ENCODE results near the gene PITPNM3.

PITPNM3 gene

GRCh38 chr17:6526362-6527152, 29.8 kb downstream of the PITPNM3 start:
- DNase-seq (ENCODE audit: low read depth, low spot score) = no peak

- DNase-seq (ENCODE audit: low read depth, low spot score) = no peak
Observed at GRCh38 chr17:6525731-6526130, 30.6 kb downstream of the PITPNM3 start.

GRCh38 chr17:6525141-6525540, 31.2 kb downstream of the PITPNM3 start:
- no peak for DNase-seq (ENCODE audit: low read depth, low spot score)

DNA sequence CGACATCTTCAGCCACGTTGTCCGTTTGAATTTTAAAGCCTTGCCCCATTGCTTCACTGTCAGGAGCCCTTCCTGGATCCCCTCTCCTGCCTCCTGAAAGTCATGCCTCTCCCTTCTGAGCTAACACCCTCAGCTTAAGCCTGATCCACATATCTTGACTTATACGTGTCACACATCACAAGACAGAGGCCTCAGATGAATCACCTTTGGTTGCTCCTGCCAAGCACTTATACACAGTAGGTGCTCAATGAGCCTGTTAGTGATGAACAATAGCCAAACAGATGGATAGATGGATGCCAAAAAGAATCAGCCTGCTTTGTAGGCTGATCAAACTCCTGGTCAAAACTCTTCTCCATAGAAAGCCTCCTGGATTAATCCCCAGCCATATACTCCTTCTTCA, 31.8 kb downstream of the PITPNM3 start:
- no peak for DNase-seq (ENCODE audit: low read depth, low spot score)

DNA sequence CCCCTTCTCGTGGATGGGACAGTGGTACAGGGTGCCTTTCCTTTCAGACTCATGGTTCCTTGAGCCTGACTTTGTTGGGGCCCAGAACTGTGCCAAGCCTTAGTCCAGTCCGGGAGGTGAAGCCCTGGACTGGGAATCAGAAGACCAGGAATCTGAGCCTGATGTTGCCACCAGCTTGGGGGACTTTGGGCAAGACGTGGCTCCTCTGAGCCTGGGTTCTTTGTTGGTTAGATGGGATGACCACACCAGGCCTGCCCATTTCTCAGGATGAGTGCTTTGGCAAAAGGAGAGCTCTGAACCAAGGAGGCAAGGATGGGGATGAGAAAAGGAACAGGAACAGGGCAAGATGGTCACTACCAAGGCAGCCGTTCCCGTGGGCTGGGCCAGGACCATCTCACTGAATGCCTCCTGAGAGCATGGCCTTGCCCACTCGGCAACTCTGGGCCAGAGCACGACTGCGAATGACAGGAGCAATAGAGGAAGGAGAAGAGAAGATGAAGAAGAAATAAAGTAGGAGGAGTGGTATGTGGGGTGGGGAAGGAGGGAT, 32.5 kb downstream of the PITPNM3 start:
- DNase-seq (ENCODE audit: low read depth, low spot score) = no peak

DNA sequence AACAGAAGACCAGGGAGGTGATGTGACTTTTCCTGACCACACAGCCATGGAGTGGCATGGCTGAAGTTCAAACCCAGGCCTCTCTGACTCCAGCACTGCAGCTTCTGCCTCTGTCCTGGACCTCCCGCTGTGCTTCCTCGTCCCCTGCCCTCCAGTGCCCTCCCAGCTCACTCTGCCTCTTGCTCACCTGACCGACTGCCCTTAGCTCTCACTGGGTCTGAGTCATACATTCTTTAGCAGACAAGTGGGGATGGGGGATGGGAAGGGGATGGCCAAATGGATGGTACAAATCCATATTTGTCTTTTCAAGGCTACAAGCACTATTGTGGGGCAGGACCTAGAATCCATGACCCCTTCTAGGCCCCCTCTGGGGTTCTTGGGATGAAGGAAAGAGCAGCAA, 33.0 kb downstream of the PITPNM3 start:
- DNase-seq (ENCODE audit: low read depth, low spot score) = no peak

DNA sequence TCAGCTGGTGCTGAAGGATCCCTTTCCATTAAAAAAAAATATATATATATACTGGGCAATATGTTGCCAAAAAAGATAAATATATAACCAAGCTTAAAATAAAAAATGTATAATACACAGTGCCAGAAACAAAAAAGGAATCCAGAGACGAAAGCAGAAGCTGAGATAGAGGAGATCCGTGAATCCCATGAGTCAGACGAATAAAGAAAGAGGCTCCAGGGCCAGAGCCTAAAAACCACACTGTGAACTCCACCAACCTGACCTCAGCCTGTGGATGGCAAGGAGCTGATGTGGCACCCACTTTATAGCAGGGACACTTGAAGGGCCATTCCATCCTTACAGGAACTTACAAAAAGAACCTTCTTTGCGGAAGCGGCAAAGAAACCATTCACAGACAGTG, 34.8 kb downstream of the PITPNM3 start:
- no peak for DNase-seq (ENCODE audit: low read depth, low spot score)

- DNase-seq (ENCODE audit: low read depth, low spot score) = no peak
Observed at GRCh38 chr17:6517062-6517461, 39.3 kb downstream of the PITPNM3 start.

DNA sequence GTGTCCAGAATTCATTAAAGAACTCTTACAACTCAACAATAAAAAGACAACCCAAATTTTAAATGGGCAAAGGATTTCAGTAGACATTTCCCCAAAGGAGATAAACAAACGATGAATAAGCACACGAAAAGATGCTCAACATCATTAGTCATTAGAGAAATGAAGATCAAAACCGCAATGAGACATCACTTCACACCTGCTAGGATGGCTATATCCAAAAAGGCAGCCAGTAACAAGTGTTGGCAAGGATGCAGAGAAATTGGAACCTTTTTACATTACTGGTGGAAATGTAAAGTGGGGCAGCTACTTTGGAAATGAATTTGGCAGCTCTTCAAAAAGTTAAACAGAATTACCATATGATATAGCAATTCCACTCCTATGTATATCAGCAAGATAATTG, 42.0 kb downstream of the PITPNM3 start:
- no peak for DNase-seq (ENCODE audit: low read depth, low spot score)

DNA sequence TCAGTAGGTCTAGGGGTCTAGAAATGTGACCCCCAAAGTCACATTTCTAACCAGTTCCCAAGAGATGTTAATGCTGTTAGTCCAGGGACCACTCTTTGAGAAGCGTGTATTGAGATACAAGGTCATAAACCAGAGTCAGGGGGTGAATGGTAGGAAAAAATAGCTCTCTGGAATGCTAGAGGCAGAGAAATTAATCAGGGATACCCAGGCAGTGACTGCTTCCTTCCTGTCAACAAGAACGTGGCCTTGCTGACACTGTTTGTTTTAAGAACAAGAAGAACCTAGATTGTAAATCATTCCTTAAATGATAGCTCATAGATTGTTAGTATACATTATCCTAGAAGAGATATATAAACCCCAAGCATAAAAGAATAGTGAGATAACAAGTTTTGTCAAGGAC, 43.8 kb downstream of the PITPNM3 start:
- DNase-seq (ENCODE audit: low read depth, low spot score) = no peak

DNA sequence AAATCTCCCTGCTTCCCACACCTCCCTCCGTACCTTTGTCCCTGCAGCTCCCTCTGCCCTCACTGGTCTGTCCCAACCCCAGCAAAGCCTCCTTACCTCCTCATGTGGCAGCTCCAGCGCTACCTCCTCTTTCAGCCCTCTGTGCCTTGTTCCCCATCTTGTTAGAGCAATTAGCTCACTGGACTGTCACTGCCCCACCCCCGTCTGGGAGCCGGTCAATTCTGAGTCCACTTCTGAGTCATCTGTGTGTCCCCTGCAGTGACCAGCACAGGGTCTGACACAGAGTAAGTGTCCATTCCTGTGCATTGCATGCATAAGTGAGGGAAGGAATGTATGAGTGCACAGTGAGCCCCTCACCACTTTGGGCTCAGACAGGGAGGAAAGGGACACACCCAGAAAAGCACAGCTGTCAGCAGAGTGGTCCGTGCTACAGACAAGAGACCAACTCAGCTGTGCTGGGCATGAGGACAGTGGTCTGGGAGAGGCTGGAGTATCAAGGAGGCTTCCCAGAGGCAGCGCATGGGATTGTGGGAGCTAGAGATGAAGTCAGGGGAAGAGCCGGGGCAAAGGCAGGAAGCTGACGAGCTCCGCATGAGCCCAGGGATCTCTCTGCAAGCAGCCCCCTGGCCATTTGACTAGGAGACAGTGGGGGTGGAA, 45.9 kb downstream of the PITPNM3 start:
- DNase-seq (ENCODE audit: low read depth, low spot score) = no peak

DNA sequence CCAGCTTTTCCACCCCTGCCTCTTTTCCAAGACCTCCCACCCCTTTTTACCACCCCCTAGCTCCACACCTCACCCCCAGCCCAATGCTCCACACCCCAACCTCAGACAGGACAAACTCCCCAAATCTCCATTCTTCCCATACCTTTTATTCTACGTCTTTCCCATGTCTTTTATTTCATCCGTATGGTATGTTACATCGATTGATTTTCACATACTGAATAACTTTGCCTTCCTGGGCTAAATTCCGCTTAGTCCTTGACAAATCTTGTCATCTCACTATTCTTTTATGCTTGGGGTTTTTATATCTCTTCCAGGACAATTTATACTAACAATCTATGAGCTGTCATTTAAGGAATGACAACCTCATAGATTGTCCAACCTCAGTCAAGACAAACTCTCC, 46.4 kb downstream of the PITPNM3 start:
- DNase-seq (ENCODE audit: low read depth, low spot score) = no peak

- DNase-seq (ENCODE audit: low read depth, low spot score) = no peak
Observed at GRCh38 chr17:6509031-6509771, 47.2 kb downstream of the PITPNM3 start.

GRCh38 chr17:6508519-6509030, 47.8 kb downstream of the PITPNM3 start:
- DNase-seq (ENCODE audit: low read depth, low spot score) = no peak

DNA sequence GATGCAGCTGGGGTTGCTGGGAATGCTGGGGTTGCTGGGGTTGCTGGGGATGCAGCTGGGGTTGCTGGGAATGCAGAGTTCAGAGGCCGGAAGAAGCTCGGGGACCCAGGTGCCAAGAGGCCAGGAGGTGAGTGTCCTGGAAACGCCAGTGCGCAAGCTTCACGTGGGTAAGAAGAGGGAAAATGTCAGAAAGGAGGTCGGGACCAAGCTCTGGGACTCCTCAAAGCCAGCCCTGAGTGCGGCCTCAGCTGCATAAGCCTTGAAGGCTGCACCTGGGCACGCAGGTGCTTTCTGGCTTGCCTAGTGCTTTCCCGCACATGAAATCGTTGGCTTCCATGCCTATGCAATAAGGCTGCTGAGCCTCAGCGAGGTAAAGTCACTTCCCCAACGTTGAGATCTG, 48.3 kb downstream of the PITPNM3 start:
- no peak for DNase-seq (ENCODE audit: low read depth, low spot score)

DNA sequence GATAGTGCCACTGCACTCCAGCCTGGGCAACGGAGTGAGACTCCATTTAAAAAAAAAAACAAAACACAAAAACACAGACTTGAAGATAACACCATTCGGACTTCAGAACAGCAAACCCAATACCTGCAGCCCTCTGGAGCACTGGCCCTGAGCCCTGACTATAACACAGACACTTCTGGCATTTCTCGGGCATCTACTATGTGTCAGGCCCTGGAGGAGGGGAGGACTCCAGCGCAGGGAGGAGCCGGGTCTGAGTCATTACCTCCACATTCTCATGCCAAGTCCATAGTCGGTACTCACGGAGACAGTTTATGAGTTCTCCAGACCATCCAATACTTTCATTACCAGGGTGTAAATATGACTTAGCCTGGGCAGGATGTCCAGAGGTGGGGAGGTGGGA, 48.8 kb downstream of the PITPNM3 start:
- DNase-seq (ENCODE audit: low read depth, low spot score) = no peak

GRCh38 chr17:6506679-6507231, 49.6 kb downstream of the PITPNM3 start:
- DNase-seq (ENCODE audit: low read depth, low spot score) = no peak

GRCh38 chr17:6505425-6506142, 50.8 kb downstream of the PITPNM3 start:
- DNase-seq (ENCODE audit: low read depth, low spot score) = no peak

- DNase-seq (ENCODE audit: low read depth, low spot score) = no peak
Observed at GRCh38 chr17:6503641-6504195, 52.6 kb downstream of the PITPNM3 start.

DNA sequence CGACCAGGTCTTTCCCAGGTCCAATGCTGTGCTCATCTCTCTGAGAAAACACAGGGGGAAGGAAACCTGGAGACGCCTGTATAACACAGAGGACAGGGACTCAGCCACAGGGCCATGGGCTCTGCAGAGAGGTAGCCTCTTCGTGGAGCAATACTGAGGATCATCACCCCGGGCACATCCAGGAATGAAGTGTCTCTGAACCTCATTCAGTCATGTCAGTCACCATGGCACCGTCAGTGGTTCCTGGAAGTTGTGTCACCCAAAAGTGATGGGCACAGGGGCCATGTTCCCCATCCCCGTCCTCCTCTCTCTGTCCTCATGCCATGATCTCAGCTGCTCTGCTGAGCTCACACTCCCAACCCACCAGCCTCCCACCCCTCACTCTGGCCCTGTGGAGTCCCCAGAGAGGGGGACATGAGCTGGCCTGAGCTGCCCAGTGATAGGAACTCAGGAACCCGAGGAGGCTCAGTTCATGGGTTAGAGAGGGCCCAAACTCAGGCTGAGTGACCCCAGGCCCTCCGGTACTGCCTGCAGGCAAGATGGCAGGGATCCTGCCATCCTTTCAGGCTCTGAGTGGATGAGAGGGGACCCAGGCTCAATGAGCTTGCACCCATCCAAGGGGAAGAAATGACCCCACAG, 53.4 kb downstream of the PITPNM3 start:
- no peak for DNase-seq (ENCODE audit: low read depth, low spot score)

Data from smooth muscle cell of the brain vasculature (primary cell).